Left kidney (tissue), 2 donors: ENCODE results near the gene NAT9. TPM values are rescaled to one million over a fixed set of nuclear protein-coding genes. Genes with fewer than 3 reads are reported as not detected.

ENCODE experiments used
- DNase-seq: peaks from one replicate; pipeline ENCODE4 v3.0.0-alpha.2; 2013
- polyA plus RNA-seq: library from polyadenylated mRNA; unstranded; fragments of 120-200 nt; gene quantifications from one replicate; pipeline ENCODE4 v1.2.1, GENCODE V29; 2013; ENCODE audit not compliant: insufficient read length

The NAT9 gene
- polyA plus RNA-seq, 1 donor: 46.7 TPM

DNA sequence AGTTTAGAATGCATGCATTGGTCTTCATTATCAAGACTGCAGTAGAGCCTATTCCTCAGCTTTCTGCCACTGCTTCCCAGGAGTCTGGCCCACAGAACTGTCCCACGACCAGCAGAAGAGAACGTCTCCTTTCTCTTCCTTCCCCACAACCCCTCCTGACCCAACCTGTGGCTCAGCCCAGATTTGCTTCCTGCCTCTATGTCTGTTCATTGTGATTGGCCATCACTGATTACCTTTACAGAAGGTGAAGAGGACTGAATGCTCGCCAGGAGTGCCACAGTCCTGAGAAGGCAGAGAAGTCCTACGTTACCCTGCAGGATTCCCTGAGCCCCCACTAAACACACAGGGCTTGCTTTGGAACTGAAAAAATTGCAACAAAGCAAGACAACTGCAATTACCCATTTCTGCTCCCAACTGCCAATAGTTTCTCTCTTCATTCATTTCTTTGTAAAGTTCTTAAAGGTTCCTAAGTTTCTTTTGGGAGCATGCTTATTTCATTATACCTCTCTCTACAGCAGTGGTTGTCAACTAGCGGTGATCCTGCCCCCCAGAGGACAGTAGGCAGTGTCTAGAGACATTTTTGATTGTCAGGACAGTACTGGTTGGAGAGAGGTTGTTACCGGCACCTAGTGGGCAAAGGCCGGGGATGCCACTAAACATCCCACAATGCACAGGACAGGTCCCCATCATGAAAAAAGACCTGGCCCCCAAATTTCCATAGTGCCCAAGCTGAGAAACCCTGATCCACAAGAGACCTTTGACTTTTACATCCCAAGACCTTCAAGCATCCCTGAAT is 4.5 kb upstream of the NAT9 start:
- no peak for DNase-seq

DNA sequence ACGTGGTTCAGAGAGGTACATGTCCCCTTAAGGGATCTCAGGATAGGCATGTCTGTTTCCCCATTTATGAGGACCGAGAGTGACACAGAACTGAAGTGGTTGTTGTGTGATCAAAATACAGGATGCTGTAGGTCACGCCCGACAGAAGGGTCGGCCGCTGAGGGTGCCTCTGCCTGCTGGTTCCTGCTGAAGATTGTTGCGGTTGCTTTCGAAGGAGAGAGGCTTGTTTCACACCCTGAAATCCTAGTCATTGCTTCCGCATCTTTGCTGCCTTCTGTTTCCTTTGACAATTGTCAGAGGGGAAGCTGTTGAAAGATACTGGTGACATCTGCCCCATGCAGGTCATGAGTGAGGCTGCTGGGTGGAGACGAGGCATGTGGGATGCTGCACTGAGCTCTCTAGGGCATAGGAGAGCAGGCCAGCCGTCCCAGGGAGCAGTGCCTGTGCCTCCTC is 3.8 kb upstream of the NAT9 start:
- DNase-seq: no peak

DNA sequence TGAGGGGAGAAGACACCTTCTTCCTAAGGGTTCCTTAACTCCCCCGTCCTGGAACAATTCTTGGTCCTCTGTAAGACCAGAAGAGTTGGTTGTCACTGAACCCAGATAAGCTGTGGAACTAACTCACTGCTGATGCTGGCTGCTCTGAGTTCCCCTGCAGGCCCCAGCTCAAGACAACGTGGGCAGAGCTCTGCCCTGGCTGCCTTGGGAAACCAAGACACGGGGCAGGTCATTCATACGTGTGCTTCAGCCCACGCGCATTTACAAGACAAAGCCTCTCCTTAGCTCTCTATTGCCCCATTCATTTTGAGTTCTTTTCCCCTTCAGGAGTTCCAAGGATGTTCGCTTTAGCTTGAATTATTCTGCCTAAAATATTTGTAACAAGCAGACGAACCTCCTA is 3.4 kb upstream of the NAT9 start:
- DNase-seq: no peak

DNA sequence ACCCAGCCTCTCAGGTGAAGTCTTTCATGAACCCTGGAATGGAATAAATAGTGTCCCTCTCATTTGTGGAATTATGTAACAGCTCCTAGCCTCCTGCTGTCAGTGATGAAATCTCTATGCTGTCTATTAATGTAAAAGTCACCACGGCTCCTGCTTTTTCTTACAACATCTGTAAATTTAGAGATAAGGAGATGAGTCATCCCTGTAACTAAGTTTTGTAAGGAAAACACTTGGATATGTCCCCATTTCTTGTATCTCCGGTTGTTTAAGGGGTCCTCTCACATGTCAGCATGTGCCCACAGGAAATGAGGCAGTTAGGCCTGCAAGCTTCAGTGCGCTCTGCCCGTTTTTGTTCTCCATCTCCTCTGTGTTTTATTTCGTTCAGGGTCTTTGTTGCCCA is 2.8 kb upstream of the NAT9 start:
- no peak for DNase-seq

DNA sequence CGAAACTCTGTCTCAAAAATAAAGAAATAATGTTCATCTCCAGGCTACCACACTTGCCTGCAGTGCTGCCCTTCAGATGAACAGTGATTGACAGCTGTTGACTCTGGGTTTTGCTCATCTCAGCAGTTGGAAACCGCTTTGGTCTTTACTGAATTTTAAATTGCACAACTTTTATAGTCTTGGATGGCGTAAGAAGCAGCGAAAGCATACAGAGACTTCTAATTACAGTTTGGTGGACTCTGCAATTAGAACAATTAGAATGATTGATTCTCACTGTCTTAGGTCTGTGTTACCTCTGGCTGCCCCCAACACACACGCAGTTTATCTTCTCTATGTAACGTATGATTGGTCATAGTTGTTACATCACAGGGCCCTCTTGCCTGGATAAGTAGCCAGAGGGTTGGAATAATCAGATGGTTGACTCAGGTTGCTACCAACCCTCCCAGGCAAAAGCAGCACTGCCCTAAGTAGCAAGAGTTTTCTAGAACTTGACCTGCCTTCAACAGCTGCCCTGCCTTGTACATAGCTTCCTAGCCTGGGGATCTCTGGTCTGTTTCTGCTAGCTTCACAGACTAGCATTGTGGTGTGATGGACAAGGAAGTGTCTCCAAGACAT is 1.9 kb upstream of the NAT9 start:
- DNase-seq: no peak

DNA sequence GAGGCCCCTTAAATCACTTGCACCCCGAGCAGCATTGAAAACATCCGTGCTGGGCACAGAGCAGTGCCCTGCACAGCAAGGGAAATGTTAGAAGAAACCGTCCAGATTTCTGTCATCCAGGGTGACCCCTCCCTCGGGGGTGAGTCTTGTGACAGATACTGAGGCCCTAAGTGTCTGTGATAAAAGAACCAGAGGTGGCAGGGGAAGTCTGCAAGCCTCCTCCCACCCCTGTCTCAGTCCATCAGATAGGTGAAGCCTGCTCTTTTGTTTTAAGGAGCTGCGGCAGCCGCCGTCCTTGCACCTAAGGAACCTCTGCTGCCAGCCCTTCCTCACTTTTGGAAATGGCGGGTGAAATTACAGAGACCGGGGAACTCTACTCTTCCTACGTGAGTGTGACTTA is 845 bp upstream of the NAT9 start:
- no peak for DNase-seq

DNA sequence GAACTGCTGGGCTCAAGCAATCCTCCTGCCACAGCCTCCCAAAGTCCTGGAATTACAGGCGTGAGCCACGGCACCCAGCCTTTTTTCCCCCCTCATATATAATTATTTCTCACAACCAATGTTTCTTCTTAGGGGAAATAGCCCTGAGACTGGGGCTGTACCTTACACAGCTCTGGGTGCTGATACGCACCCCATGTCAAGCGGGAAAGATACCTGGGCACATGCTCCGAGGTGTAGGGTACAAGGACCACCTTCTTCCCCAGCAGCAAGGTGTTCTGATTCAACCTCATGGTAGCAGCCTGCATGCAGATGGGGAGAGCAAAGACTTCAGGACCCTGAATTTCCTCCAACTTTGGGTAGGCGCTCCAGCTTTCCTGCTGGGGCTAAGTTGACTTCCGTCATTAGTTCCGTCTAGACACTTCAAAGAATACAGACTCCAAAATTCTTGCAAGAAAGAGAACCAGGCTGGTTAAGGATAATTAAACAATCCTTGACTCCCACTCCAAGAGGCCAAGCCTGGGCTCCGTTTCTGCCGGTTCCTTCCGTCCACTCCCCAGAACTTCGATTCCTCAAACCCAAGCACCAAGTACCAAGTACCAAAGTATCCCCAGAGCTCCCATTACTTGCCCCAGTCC is 619 bp downstream of the NAT9 start:
- no peak for DNase-seq

DNA sequence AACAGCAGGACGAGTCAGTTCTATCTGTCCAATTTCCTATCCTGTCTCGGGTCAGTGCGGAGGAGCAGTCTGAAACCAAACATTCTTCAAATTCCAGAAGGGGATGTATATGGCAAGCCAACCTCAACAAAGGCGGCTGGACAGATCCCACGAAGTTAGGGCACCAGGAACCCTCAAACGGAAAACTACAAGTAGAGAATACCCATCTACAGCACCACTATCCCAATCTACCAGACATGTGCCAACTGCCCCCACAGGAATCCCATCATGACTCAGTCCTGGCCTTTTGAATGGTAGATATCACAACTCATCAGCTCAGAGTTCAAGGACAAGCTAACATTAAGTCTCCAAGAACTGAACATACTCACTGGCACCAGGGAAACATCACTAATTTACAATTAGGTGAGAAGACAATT is 2.3 kb downstream of the NAT9 start:
- DNase-seq: no peak

DNA sequence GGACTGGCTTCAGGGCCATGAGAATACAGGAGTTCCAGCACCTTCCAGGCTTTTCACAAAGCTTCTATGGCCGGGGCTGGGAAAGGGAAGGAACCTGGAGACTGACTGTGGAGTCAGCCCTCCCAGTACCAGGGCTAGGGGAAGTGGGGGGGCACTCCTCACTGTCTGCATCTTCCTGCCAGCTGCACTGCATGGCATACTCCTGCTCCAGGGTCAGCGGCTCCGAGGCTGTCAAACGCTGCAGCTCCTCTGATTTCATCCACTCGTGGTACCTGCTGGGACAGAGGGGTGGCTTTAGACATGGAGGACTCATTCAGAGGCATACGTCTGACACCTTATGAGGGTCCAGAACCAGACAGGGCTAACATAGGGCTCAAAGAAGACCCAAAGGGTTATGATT is 2.7 kb downstream of the NAT9 start:
- DNase-seq: no peak

DNA sequence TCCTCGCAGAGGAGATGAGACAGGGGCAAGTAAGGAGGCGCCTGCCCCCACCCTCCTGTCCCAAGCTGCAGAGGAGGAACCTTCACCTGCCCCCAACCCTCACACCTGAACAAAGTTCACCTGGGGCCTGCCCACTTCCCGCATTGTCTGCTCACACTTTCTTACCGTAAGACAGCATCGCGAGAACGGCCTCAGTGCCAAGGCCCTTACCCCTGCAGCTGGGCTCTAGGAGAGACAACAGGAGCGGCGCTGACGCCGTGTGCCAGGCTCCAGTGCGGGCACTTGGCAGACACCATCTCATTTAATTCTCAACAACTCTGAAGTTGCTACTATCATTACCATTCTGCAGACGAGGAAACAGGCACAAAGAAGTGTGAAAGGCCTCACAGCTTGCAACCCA is 4.1 kb downstream of the NAT9 start:
- DNase-seq: no peak

DNA sequence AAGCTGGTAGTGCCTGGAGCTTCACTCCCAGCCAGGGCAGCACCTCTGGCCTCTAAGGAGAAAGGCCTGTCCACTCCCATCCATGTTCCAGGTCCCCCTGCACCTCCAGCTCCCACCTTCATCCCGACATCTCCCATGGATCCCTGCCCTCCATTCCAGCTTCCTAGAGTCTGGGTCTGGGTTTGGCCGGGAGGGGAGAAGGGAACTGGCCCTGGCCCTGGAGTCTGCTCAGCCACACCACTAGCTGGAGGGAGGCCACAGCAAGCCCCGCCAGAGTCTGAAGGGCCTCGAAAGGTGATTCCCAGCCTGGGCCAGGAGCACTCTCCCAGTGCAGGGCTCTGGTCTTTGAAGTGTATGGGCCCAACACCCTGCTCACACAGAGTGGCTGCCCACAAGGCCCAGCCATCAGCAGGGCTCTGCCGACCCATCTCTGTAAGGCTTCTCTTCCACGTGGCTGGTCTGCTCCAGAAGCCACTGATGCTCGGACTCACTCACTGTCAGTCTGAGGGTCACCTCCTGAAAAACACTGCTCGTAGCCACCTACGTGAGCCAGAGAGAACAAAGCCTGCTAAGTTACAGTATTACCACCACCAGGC is 4.7 kb downstream of the NAT9 start:
- DNase-seq: no peak

DNA sequence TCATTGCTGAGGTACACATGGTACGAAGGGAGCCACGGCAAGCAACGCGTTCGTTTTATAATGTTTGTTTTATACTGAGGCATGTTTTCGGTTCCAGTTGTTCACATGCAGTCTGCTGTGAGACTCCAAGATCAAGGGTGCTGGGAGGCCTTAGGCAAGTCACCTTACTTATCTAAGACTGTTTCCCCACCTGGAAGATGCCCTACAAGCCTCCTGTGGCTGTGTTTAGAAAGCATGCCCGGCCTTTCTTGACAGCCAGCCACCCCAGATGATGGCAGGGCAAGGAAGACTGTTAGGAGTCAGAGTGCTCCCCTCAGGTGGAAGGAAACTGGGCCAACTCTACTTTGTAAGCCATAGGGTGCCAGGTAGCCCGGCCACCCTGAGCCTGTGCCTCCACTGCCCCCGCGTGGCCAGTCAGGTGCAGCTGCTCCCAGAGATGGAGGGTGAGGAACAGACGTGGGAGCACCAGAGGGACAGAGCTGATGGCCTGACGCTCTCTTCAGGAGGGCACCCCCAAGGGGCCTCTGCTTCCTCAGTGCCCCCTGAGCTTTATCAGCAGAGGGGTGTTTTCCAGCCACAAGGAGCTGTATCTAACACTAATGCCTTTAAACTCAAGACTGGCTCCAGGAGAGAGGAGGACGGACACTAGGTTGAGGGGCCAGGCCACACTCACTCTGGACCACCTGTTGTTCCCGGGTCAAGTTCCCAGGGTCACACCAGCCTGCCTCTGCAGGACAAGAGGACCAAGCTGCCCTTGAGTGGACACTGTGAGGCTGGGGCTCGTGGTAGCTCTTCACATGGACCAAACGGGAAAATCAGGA is 5.4 kb downstream of the NAT9 start:
- DNase-seq: no peak

DNA sequence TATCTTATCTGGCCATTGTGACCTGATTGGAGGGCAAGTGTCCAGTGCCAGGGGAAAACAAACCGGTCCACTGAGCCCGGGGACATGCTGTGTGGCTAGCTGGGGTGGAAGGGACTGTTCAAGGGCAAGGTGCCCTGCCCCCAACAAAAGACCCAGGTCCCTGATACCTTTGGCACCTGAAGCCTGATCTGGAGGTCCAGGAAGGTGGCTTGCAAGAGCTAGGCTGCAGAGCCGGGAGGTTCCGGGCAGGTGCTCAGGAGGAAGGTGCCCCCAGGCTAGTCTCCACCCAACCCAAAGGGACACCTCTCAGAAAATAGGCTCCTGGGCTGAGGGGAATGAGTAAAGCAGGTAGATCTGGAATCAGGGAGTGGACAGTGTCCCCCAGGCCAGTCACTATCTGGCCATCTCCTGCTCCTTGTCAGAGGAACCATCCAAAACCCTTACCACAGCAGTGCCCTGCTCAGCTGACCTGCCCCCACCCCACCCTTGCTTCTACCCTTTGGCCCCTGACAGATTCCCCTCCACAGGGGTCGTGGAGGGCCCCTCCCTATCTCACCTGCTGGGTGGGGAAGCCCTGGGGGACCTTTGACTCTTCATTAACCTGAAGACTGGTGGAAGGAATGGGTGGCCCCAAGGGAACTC is 6.2 kb downstream of the NAT9 start:
- no peak for DNase-seq

DNA sequence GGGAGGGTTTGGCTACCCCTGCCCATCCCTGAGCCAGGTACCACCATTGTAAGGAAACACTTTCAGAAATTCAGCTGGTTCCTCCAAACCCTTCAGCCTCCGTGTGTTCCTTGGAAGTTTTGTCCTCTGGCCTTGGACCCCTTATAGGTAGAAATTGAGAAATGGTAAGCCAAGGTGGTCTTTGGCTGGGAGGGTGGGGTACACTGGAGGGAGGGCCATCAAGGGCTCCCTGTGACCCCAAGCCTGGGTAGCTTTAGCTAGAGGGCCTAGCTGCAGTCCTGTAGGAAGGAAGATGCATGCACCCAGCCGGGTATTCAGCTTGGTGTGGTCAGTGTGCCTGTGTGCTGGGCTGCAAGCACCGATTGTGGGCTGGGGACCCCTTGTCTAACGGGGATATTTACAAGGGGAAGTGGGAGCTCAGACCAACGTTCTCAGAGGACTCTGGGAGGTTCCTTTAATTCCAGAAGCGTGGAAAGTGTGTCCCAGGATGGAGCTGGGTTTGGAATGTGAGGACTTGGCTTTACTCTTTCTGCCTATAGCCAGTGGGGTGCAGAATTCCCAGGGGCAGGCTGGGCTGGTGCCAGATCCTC is 6.8 kb downstream of the NAT9 start:
- DNase-seq: no peak

DNA sequence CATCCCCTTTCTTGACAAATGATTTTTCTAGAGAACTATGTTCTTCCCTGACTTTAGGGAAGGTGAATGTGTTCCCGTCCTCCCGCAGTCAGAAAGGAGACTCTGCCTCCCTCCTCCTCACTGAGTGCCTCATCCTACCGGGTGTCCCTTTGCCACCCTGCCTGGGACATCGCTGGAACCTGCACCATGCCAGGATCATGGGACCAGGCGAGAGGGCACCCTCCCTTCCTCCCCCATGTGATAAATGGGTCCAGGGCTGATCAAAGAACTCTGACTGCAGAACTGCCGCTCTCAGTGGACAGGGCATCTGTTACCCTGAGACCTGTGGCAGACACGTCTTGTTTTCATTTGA is 7.4 kb downstream of the NAT9 start:
- DNase-seq: no peak

DNA sequence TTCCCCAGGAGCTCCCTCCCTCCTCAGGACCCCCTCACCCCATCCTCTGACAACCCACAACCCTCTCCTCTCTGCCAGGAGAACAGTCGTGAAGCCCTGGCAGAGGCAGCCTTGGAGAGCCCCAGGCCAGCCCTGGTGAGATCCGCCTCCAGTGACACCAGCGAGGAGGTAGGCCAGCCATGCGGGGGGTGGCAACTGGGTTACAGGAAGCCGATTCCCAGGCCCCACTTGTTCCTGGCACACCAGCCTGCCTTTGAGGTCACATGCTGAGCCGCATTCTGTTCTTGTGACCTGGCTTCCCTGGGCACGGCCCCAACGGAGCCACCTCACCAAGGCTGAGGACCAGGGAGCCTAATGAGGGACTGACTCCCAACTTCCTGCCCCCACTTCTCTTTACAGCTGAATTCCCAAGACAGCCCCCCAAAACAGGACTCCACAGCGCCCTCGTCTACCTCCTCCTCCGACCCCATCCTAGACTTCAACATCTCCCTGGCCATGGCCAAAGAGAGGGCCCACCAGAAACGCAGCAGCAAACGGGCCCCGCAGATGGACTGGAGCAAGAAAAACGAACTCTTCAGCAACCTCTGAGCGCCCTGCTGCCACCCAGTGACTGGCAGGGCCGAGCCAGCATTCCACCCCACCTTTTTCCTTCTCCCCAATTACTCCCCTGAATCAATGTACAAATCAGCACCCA is 7.9 kb downstream of the NAT9 start:
- no peak for DNase-seq

DNA sequence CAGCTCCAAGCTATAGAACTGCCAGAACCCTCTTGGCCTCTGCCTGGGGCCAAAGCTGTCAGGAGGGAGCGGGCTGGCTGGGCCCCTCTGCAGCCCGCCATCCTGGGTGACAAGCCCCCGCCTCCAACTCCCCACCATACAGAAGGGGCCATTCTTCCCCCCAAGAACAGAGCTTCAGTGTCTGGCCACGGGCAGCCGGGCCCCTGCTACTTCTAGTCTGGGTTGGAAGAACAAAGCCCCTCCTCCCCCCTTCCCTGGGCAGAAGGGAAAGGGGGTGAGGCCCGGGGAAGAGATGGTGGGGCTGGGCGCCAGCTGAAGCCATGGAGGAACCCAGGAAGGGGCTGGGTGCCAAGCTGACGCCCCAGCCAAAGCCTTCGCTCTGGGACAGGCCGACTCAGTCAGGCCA is 9.0 kb downstream of the NAT9 start:
- DNase-seq: no peak

DNA sequence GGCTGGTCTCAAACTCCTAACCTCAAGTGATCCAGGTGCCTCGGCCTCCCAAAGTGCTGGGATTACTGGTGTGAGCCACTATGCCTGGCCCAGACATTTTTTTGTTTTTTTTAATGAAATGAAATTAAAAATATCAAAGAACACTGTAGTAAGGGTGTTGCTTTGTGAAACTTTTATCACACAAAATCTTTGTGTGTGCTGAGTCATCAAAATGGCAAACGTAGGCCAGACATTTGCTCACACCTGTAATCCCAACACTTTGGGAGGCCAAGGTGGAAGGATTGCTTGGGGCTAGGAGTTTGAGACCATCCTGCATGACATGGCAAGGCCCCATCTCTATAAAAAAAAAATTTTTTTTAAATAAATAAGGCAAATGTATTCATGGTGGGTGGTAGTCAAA is 9.7 kb downstream of the NAT9 start:
- DNase-seq: no peak

DNA sequence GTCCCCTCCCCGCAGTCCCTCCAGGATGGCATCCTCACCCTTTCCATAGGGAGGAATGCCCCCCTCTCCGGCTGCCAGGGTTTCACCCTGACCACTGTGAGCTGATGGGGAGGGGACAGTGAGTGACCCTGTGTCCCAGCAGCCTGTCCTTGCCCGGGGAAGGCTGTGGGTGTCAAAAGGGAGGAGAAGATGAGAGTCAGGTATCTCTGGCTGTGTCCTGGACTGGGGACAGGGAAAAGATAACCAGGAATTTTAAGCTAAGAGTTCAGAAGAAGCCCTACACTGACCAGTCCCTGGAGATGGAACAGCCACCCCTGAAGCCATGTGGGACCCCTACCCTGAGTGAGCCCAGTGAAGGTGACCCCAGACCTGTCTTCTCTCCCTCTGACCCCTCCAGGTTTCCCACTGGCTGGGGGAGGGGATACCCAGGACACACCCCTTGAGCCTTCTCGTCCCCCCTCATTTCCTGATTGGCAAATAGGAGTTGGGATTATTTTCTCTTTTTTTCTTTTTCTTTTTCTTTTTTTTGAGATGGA is 11.3 kb downstream of the NAT9 start:
- DNase-seq: no peak
